ENCODE measurements around the gene PARD6G.
"Not testable (repeated sequence)": the region's sequence is repeated elsewhere in the genome, so short reads cannot be mapped to it uniquely, and the experiment has no call there.

PARD6G gene

DNA sequence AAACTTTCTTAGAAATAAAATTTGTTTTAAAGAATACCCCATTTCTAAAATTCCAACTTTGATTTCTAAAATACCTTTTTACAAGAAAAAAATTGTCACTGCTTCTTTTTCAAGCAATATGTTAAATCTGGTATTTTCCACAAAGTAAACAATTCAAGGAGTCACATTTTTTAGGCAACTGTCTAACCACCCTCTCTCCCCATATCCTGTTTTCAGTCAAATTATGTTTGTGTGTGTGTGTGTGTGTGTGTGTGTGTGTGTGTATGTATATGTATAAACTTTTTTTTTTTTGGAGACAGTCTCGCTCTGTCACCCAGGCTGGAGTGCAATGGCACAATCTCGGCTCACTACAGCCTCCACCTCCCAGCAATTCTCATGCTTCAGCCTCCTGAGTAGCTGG, 79.0 kb downstream of the PARD6G start:
- DNase-seq: no peak

DNA sequence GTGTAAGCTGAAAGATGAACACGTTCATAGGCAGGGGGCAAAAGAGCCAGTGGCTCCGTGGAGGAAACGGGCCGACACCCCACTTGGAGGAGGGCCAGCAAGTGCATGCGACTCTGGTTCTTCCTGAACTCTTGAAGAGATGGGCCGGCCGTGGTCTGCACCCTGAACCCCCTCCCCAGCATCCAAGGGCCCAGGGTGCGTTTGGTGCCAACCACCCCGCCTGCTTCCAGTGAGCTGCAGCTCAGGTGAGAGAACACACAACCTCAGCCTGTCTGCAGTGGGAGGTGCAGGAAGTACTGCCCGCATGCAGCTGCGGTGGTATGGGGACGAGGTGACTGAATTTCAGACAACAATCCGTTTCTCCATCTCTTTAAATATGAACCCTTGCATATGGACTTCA, 79.4 kb downstream of the PARD6G start:
- no peak for DNase-seq

DNA sequence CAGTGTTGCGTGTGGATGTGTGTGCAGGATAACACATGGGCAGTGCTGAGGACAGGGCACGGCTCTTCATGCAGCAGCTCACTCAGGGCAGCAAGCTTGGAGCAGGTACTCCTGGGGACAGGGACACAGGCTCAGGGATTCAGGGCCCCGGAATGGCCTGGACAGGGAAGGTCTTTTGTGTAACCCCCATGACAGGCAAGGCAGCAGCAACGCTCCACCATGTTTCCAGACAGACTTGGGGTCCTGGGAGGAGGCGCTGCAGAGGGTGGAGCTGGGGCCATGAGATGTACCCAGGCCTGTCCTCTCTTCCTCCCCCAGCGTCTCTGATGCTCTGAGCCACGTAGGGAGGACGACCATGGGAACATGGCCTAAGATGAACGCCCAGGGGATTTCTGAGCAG, 80.0 kb downstream of the PARD6G start:
- DNase-seq: no peak

DNA sequence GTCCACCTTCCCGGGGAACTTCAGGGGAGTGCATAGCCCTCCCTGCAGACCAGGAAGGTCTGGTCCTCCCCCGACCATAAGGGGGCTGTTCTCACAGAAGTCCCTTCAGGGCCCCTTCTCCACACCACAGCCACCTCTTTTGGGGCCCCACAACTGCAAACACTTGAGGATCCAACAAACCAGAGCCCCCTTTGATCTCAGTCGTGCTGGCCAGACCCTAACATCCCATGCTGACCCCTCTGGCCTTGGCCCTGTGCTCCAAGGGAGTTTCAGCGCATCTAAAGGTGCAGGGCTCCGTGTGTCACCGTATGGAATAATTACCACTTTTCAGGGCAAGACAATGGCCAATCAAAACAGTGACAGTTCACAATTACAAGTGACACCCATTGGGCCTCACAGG, 80.6 kb downstream of the PARD6G start:
- no peak for DNase-seq

DNA sequence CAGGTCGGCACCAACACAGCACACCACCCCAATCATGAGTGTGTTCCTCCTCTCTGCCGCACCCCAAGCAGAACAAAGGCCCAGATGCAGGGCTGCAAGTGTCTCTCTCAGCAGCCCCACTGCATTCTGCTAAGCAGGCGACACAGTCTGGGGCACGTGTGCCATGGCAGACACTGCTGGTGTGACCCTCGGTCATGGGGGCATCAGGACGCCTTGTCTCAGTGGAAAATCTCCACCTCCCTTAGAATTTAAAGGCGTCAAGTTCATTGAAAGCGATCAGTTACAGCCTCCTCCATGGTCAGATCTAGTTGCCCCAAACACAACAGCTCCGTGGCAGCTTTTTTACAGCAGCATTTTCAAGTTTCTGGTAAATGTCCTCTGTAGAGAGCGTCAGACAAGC, 81.1 kb downstream of the PARD6G start:
- no peak for DNase-seq

DNA sequence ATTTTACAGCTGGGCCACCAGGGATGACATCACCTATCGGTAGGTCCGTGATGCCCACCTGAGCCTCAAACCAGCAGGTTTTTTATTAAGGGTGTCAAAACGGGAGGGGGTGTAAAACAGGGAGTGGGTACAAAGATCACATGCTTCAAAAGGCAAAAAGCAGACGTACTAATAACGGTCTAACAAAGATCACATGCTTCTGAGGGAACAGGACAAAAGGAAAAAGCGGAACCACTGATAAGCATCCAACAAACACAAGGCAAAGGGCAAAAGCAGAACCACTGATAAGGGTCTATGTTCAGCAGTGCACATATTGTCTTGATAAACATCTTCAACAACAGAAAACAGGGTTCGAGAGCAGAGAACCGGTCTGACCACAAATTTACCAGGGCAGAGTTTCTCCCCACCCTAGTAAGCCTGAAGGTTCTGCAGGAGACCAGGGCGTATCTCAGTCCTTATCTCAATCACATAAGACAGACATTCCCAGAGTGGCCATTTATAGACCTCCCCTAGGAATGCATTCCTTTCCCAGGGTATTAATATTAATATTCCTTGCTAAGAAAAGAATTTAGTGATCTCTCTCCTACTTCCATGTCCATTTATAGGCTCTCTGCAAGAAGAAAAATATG, 82.5 kb downstream of the PARD6G start:
- DNase-seq: not testable (repeated sequence)

DNA sequence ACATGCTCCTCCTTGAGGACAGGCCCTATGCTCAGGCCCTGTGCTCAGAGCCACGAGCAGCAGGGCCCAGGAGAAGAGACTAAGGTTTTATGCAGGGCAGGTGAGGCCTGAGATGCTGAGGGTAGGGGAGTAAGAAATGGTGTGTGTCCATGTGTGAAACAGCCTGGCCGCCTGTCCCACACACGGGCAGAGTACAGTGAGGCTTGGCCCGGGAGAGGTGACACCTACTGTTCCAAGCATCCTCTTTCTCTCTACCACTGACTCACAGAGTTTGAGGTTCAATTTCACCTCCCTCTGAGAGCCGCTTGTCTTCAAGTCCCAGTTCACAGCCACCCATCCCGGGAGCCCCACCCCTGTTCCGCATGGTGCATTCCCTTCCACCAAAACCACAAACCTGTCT, 84.1 kb downstream of the PARD6G start:
- DNase-seq: no peak

DNA sequence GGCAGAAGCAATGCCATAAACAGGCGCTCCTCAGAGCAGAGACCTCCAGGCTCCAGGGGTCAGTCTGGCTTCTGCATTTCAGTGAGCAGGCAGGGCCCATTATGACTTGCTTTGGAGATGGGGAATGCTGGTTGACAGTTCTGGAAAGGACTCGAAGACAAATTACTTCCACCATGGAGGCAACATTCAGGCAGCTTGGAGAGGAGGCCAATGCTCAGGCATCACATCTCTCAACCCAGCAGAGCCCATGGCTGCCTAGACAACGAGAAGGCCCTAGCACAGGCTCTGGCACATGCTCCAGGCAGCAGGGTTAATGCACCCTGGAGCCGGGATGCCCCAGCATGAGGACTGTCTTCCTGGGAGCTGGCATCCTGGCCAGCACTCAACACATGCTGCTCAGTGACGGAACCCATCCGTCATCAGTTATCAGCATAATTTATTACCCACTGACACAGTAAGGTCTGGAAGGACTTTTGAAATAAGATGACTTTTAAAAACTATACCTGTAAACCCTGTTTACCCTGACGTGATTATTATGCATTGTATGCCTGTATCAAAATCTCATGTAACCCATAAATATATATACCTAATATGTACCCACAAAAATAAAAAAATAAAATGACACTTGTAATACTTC, 85.4 kb downstream of the PARD6G start:
- no peak for DNase-seq

DNA sequence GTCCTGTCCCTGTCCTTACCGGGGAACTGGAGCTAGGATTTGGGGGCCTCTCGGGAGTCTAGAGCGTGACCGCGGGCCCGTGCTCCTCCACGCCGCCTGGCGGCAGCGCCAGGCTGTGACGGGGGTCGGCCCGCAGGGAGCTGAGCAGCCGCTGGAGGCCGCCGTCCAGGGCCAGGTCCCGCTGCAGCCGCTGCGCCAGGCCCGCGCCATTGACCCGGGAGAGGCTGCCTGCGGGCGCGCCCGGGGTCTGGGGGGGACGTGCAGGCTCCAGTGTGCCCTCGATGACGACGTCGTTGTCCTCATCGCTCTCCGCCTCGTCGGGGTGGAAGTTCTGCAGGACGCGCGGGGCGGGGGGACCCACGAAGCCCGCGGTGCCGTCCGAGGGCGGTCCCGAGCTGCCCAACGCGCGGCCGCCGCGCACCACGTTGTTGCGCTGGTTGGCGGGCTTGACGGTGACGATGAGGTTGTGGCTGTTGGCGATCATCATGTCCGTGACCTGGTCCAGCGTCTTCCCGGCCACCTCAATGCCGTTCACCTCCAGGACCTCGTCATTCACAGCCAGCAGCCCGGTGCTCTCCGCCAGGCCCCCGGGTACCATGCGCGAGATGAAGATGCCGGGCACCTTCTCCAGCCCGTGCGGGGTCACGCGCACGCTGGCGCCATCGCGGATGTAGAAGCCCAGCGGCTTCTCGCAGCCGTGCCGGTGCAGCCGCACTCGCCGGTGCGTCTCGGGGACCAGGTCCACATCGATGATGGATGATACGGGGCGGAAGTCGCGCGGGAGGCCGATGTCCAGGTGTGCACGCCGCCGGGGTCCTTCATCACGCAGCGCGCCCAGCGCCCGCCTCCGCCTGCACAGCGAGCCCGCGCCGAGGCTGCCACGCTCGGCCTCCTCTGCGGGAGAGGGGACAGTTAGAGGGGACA, 87.3 kb downstream of the PARD6G start:
- no peak for DNase-seq

DNA sequence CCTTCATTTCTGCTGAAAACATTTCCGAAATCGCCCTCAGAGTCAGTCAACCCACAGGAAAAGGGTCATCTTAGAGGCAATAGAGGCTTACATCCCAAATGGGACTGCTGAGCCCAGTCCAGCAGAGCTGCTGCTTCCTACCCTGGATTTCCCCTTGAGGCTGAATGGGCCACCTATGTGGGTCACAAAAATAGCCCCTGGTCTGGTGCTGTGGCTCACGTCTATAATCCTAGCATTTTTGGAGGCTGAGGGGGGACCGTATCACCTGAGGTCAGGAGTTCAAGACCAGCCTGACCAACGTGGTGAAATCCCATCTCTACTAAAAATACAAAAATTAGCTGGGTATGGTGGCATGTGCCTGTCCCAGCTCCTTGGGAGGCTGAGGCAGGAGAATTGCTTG, 88.9 kb downstream of the PARD6G start:
- DNase-seq: no peak

DNA sequence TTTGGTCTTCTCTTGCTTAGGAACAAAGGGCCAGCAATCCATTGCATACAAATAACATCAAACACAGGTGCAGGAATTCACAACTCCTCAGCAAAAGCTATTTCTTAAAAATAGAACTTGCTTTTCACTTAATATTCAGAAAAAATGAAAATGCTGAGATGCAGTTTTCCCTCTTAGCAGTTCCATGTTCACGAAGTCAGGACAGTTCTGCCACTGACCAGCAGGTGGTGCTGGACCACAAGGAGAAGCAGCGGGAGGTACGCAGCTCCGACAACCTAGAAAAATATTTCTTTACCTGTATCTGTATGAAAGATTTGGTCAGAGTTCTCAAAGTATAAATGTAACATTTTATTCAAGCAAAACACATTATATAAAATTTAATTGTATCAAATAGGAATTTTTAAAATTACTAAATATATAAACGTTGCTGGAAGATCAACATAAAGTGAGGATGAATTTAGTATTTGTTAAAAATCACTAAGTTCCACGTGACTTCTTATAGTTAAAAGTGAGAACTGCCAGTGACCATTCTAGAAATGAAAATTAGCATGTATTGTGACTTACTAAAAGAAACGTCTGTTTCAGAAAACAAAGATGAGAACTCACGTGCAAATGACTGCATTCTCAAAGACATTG, 89.5 kb downstream of the PARD6G start:
- DNase-seq: peak; percentile 77

DNA sequence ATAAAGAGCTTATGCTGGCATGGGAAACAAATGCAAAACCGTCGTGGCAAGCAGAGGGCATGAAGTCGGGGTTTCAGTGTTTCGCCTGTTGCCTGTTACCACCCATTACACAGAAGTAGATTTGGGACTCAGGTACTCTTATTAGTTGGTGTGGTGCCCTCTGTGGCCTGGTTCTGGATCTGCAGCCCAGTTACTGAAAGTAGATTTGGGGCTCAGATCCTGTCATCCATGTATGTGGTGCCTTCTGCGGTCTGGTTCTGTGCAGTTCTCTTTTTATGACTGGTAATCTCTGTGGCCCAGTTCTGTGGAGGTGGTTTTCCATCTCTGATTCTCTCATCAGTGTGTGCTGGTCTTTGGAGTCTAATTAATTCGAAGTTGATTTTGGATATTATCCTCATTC, 93.0 kb downstream of the PARD6G start:
- peak; percentile 59 for DNase-seq

DNA sequence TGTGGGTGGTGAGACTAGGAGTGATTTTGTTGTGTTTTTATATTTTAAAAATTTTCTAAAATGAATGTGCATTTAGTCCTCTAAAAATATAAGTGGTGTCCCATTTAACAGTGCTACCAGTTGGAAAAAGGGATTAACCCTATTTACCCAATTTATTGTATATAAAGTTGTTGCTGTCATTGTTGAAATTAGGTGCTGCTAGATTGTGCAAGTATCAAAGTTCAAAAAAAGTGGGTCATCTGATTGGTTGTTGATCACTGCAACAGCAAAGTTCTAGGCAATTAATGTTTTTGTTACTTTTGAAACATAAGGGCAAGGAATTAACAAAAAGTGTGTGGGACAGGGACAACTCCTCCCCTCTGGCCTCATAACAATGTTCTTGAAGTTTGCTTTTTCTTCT, 97.6 kb downstream of the PARD6G start:
- no peak for DNase-seq

DNA sequence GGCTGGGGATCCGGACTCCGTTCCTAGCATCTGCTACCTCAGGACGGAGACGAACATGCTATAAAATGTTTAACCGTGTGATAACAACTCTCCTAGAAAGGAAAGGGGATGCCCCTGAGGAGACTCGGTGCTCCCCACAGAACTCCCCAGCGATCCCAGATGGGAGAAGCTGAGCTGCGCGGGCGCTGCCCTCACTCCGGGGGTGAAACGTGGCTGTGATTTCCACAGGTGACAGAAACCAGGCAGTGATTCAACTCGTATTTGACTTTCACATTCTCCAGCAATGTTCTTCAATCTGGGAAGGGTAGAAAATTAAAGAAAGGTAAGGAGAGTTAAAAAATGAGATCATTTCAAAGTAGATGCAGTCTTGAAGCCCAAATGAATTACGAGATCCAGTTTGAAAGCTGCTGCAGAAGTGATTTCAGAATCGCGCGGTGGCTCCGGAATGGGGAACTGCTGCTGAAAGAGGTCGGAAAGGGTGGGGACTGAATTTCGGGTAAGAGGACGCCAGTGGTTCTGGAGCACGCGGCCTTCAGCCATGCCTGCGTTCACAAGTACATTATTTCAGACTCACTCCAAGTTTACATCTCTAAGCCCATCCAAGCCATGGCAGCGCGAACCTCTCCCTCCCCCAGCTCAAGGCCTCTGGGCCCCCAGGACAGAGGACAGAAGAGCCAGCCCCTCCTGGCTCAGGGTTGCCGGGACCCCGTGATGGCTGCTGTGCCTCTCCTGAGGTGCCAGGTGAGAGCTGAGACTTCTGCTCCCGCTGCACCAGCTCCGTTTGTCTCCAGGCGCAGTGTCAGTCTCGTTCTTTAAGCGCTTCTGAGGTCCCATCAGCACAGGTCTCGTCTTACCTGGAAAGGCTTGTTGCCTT, 98.8 kb downstream of the PARD6G start:
- DNase-seq: peak; percentile 75

DNA sequence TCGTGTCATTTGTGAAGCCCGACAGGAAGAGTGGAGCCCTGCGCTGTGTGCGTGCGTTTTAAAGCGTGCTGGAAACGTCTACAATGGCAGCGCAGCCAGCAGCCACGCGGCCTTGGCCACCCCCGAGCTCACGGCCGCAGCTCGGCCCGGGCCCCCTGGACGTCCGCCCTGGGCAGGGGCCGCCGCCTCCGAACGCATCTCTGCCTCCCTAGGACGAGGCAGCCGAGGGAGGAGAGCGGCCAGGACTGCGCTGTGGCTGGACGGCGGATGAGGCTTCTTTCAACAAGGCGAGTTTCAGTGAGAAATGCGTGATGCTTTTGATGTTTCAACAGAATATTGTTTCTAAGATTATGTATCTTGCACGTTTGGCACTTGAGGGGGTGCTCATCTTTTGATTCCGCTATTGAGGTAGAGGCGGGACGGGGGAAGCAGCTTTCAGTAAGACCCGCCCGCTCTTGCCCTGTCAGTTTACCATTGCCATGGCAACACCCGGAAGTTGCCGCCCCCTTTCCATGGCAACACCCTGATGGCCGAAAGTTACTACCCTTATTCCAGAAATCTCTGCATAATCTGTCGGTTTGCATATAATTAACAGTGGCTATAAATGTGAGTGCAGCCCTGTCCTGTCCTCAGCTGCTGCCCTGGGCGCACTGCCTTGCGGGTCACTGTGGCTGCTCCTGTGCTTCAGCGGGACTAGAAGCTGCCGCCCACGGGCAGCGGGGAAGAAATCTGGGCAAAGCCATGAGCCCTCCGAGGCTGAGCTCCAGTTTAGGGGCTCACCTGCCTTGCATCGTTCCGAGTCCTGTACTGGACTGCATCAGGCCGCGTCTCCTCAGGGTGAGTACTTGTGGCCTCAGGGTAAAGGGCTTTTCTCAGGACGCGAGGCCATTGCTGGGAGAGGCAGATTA, 99.6 kb downstream of the PARD6G start:
- peak; percentile 97 for DNase-seq

DNA sequence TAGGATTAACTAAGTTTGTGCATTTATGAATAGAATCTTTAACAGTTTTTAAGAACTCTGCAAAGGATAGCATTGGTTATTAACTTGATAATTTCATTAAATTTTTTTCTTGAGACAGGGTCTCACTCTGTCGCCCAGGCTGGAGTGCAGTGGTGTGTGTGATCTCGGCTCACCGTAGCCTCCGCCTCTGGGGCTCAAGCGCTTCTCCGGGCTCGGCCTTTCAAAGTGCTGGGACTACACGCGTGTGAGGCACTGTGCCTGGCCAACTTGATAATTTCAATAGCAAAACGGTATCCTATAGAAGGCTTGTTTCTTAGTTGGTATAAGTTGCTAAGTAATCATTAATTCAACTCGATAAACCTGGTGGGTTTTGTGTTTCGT, 100.3 kb downstream of the PARD6G start:
- peak; percentile 85 for DNase-seq

DNA sequence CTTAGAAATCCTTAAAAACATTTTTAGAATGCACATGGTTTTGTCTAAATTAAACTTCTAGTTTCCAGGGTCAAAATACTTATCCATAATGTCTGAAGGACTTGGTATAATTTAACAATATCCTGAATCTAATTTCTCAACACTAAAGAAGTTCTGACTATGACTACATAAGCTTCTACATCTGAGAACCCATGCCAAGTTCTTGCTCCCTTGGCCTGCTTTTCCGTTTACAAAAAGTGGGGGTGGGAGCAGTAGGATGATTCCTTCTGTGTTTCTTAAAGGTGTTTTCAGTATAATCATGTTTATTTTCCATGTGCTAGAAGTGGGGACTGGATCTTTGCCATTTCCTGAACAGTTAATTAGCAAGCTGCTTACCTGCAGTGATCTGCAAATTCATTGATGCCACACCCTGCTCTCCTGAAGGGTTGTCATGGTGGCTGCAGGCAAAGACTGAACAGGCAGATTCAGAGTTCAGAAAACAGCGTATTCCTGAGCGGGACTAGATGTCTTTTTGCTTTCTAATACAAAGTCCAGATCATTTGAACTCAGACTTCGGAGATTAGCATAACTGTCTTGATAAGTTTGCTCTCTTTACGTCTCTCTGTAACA, 102.0 kb downstream of the PARD6G start:
- DNase-seq: peak; percentile 95

DNA sequence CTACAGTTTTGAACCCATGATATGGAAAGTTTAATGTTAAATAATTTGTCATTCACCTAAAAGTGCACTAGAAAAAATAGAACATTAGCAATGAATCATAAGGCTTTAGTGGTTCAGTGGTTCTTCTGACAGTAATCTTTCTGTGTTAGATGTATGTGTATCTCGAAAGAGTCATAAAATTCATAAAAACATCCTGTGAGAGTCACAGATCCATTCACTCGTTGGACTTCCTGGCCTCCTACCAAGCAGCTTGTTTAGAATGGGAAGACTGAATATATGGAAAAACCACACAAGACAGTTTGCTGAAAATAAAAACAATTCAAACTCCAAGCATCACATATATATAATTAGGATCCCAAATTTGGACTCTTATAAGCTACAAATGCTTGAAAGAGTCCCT, 103.4 kb downstream of the PARD6G start:
- no peak for DNase-seq

DNA sequence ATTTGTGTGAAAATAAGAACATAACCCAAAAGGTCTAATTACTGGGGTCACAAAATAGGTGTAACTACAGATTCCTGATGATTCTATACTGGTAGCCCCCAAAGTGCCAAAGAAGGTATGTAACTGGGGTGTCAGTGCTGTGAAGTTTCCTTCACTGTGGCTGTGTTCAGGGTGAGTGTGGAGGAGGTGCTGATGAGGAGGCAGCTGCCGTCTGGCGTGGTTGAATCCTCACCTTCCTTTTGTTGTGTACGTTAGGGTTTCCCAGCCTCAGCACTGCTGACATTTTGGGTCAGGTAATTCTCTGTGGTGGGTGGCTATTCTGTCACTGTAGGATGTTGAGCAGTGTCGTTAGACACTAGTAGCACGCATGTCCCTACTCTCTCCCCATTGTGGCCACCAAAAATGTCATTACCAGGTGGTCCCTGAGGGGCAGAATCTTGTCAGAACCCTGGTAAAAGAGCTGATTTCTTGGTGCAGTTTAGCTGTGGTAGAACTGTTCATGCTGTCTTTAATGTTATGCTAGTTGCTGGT, 106.8 kb downstream of the PARD6G start:
- DNase-seq: no peak

DNA sequence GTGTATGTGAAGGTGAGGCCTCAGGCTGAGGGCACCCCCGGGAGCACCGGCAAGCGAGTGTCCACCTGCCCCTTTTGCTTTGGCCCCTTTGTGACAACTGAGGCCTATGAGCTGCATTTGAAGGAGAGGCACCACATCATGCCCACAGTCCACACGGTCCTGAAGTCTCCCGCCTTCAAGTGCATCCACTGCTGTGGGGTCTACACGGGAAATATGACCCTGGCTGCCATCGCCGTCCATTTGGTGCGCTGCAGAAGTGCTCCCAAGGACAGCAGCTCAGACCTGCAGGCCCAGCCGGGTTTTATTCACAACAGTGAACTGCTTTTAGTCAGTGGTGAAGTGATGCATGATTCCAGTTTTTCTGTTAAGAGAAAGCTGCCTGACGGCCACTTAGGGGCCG, 109.3 kb downstream of the PARD6G start:
- DNase-seq: no peak

DNA sequence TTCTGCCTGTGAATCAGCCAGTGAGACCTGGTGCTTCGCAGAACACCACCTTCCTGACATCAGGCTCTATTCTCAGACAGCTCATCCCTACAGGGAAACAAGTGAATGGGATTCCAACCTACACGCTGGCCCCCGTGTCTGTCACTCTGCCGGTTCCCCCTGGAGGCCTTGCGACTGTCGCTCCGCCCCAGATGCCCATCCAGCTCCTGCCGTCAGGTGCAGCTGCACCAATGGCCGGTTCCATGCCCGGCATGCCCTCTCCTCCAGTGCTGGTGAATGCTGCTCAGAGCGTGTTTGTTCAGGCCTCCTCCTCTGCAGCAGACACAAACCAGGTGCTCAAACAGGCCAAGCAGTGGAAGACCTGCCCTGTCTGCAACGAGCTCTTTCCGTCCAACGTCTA, 110.2 kb downstream of the PARD6G start:
- no peak for DNase-seq
